ENCODE results near the gene FAM81A.

GRCh38 chr15:59516655-59517461 is 78.9 kb downstream of the FAM81A start:
- TF ChIP-seq CTCF (IDR thresholded peaks at IDR 0.05; ENCODE audit: low read depth, low read length, missing input control) (no peak), EGR1 (IDR thresholded peaks at IDR 0.05; ENCODE audit: low read depth in 2 of 2) (no peak), TAF1 (conservative IDR thresholded peaks at IDR 0.05) (no peak), GABPA (IDR thresholded peaks at IDR 0.05 in 1 of 2, conservative IDR thresholded peaks at IDR 0.05 in 1 of 2) (no peak), RAD21 (IDR thresholded peaks at IDR 0.05) (no peak), HNF4G (IDR thresholded peaks at IDR 0.05) (no peak), SP1 (IDR thresholded peaks at IDR 0.05) (no peak), FOXA1 (IDR thresholded peaks at IDR 0.05) (no peak)

Measured in liver (tissue), 3 donors.